ENCODE data around the gene ZNF280B.
"Not testable (repeated sequence)": the region's sequence is repeated elsewhere in the genome, so short reads cannot be mapped to it uniquely, and the experiment has no call there.

ZNF280B gene

DNA sequence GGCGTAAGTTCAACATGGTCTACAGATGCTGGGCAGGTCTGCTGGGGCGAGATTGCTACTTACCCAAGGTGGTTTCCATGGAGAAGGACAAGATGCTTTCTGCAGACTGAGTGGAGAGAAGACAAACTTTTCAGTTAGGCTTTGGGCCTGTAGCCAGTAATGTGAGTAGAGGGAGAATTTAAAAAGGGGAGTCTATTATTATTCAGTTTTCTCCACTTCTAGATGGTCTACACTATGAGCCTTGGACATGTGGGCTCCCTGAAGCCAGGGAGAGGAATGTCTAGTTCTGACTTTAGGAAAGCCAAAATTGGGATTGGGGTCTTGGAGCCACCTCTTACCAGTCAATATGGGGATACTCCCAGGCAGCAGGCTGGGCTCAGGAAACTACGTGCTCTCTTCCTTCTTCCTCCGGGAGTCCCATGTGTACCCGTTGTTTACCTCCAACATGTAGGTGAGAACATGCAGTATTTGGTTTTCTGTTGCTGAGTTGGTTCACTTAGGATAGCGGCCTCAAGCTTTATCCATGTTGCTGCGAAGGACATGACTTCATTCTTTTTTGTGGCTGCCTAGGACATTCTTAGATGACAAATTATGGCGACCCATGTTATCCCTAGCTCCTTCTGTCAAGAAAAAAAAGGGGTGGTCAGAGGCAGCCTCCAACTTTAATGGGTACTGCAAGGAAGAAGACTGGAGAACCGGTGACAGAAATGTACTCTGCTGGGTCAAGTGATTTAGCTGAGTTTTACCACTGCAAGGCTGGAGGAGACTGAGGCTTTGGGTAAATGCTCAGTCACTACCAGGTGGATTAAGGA is 26.3 kb upstream of the ZNF280B start:
- DNase-seq, result no peak

DNA sequence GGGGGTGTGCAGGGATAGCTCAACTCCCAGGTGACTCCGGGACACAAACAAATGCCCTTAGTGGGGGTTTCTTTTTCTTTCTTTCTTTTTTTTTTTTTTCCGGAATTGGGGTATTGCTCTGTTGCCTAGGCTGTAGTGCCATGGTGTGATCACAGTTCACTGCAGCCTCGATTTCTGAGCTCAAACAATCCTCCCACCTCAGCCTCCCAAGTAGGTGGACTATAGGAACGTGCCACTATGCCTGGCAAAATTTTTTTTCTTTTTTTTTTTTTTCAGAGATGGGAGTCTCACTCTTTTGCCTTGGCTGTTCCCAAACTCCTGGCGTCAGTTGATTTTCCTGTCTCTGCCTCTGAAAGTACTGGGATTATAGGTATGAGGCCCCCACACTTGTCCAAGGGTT is 25.3 kb upstream of the ZNF280B start:
- no peak for DNase-seq

DNA sequence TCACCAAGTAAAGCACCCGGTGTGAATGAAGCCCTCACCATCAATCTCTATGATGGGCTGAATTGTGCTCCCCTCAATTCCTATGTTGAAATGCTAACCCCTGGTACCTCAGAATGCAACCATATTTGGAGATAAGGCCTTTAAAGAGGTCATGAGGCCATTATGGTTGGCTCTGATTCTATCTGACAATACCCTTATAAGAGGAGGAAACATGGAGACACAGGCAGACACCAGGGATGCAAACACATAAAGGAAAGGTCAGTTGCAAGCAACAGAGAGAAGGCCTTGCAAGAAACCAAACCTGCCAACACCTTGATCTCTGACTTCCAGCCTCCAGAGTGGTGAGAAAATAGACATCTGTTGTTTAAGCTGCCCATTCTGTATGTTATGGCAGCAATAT is 24.9 kb upstream of the ZNF280B start:
- no peak for DNase-seq

DNA sequence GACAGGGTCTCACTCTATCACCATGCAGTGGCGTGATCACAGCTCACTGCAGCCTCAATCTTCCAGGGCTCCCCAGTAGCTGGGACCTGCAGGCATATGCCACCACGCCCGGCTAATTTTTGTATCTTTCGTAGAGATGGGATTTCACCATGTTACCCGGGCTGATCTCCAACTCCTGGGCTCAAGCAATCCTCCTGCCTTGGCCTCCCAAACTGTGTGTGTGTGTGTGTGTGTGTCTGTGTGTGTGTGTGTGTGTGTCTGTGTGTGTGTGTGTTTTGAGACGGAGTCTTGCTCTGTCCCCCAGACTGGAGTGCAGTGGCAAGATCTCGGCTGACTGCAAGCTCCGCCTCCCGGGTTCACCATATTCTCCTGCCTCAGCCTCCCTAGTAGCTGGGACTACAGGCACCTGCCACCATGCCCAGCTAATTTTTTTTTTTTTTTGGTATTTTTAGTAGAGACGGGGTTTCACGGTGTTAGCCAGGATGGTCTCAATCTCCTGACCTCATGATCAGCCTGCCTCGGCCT is 24.1 kb upstream of the ZNF280B start:
- not testable (repeated sequence) for DNase-seq

- DNase-seq, result no peak
These were observed 23.4 kb upstream of the ZNF280B start for GRCh38 chr22:22531770-22532546.

GRCh38 chr22:22528780-22529179 is 20.2 kb upstream of the ZNF280B start:
- DNase-seq, result no peak

GRCh38 chr22:22527312-22527711 is 18.8 kb upstream of the ZNF280B start:
- DNase-seq, result no peak

DNA sequence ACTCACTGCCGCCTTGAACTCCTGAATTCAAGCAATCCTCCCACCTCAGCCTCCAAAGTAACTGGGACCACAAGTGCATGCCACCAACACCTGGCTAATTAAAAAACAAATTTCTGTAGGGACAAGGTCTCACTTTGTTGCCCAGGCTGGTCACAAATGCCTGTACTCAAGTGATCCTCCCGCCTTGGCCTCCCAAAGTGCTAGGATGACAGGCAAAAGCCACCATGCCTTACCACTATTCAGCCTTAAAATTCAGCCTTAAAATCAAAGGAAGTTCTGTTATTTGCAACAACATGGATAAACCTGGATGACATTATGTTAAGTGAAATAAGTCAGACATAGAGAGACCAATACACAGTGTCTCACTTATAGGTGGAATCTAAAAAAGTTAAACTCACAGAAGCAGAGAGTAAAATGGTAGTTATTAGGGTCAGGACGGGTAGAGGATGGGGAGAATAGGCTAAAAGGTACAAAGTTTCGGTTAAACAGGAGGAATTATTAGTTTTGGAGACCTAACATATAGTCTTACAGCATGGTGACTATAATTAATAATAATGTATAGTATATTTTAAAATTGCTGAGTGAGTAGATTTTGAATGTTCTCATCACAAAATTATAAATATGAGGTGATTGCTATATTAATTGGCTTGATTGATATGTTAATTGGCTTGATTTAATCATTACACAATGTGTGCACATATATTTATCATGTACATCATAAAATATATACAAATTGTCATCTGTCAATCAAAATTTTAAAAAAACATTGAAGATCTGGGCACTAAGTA is 17.8 kb upstream of the ZNF280B start:
- no peak for DNase-seq

- no peak for DNase-seq
These were observed 15.0 kb upstream of the ZNF280B start for GRCh38 chr22:22523494-22523893.

GRCh38 chr22:22521631-22522030 is 13.1 kb upstream of the ZNF280B start:
- DNase-seq, result no peak

DNA sequence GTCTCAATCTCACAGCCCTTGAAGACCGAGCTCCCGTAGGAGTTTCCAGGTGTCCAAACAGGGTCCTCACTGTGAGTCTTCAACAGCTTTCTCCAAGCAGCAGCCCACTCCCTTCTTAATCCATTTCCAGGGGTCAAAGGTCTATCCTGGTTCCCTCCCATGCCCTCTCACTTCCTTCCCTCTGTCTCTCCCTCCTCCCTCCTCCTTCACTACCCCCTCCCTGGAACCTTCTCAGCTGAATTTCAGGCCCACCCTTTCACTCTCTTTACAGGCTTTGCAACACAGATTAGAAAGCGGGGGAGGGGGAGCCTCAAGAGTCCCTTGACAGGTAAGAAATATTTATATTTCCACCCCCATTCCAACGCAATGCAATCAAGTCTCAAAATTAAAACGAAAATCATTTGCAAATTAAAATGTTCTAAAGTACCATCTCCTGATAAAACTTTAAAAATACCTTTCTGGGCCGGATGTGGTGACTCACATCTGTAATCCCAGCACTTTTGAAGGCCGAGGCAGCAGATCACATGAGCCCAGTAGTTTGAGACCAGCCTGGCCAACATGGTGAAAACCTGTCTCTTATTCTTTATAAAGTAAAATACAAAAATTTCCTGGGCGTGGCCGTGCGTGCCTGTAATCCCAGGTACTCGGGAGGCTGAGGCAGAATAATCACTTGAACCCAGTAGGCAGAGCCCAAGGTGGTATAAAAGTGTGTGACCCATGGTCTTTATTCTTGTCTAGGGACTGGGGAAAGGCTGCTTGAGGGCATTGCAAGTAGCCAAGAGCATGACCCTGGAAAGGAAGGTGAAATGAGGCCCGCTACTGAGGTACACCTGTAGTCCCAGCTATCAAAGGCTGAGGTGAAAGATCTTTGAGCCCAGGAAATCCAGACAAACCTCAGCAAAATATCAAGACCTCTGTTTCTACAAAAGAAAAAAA is 12.4 kb upstream of the ZNF280B start:
- no peak for DNase-seq

- DNase-seq, result peak; percentile 36
These were observed 11.6 kb upstream of the ZNF280B start, which contains the start of gene ZNF280A for GRCh38 chr22:22520020-22520656. Gene ZNF280A (minus strand): TSS chr22:22520270. CDS start chr22:22515630, 4,640 bp downstream.

GRCh38 chr22:22519591-22519990 is 11.0 kb upstream of the ZNF280B start:
- no peak for DNase-seq

DNA sequence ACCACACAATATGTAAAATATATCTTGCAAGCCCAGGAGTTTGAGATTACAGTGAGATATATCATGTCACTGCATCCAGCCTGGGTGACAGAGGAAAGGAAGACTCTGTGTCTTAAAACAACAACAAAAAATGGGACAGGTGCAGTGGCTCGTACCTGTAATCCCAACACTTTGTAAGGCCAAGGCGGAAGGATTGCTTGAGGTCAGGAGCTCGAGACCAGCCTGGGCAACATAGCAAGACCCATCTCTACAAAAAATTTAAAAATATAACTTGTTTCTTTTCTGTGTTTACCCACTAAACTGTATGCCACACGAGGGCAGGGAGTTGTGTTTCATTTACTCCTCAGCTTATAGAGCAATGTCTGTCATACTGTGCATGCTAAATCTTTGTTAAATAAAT is 8.4 kb upstream of the ZNF280B start:
- DNase-seq, result no peak

DNA sequence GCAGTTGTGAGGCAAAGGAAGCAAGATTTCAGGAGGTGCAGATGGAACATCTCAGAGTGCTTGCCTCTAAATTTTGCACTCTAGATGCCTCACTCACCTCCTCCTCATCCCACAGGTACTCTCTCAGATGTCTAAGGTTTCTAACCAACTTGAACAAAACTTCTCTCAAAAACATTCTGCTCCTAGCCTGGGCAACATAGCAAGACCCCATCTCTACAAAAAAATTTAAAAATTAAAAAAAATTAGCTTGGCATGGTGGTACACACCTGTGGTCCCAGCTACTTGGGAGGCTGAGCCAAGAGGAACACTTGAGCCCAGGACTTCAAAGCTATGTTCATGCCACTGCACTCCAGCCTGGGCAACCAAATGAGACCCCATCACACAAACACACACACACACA is 7.3 kb upstream of the ZNF280B start:
- DNase-seq, result no peak

- DNase-seq, result peak; percentile 82
These were observed 5.9 kb upstream of the ZNF280B start for GRCh38 chr22:22514431-22514830.

- DNase-seq, result no peak
These were observed 5.1 kb upstream of the ZNF280B start for GRCh38 chr22:22513619-22514018.

- no peak for DNase-seq
These were observed 4.4 kb upstream of the ZNF280B start for GRCh38 chr22:22512951-22513350.

- DNase-seq, result not testable (repeated sequence)
These were observed 2.3 kb upstream of the ZNF280B start for GRCh38 chr22:22510833-22511232.

- not testable (repeated sequence) for DNase-seq
These were observed 1.4 kb upstream of the ZNF280B start for GRCh38 chr22:22509912-22510311.

DNA sequence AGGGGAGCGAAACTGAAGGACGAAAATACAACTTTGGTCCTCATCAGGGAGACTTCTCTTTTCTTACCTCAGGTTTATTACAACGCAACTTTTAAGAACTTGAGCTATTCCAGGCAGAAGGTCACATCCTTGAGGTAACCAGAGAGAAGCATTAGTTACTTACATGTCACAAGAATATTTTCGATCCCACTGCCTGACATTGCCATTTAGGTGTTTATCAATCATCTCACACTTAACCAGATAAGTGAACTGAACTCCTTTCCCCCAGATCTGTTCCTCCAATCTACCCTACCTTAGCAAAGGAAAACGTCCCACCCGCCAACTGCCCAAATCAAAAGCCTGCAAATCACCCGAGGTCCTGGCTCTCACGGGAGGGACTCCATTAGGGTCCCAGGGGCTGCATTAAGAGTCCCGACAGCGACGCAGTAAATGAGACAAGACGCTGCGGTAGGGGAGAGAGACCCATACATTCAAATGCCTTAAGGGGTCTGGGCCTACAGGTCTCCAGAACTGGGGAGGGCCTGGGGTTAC is 734 bp downstream of the ZNF280B start:
- no peak for DNase-seq
